ENCODE data around the gene CEP43.

Gene CEP43

GRCh38 chr6:167013946-167014345 is 14.7 kb downstream of the CEP43 start:
- Mint-ChIP-seq H3K27ac (no peak overlapping the region), H3K36me3 (ENCODE audit: low read depth) (peaks cover 75% of the 10 kb centered on the region), H3K4me1 (ENCODE audit: low read depth) (peaks cover 12% of the 10 kb centered on the region), H3K27me3 (no peaks in the 10 kb centered on the region), H3K9me3 (no peaks in the 10 kb centered on the region), H3K4me3 (no peak overlapping the region)
- no peak for DNase-seq

- H3K9me3 Mint-ChIP-seq = no peaks in the 10 kb centered on the region
- H3K27me3 Mint-ChIP-seq = no peaks in the 10 kb centered on the region
- H3K27ac Mint-ChIP-seq = no peak overlapping the region
- no peak for DNase-seq
- H3K4me3 Mint-ChIP-seq = no peak overlapping the region
- H3K36me3 Mint-ChIP-seq (ENCODE audit: low read depth) = peaks cover 76% of the 10 kb centered on the region
- H3K4me1 Mint-ChIP-seq (ENCODE audit: low read depth) = peaks cover 15% of the 10 kb centered on the region
Observed at GRCh38 chr6:167015302-167015701, 16.1 kb downstream of the CEP43 start.

- Mint-ChIP-seq H3K27me3 (no peaks in the 10 kb centered on the region), H3K4me3 (no peak overlapping the region), H3K27ac (no peak overlapping the region), H3K36me3 (ENCODE audit: low read depth) (peaks cover 48% of the 10 kb centered on the region), H3K4me1 (ENCODE audit: low read depth) (peaks cover 10% of the 10 kb centered on the region), H3K9me3 (no peaks in the 10 kb centered on the region)
- DNase-seq = no peak
Observed at GRCh38 chr6:167020206-167020605, 21.0 kb downstream of the CEP43 start.

- peaks cover 14% of the 10 kb centered on the region for H3K4me1 Mint-ChIP-seq (ENCODE audit: low read depth)
- H3K36me3 Mint-ChIP-seq (ENCODE audit: low read depth) = peaks cover 60% of the 10 kb centered on the region
- DNase-seq = no peak
- no peaks in the 10 kb centered on the region for H3K9me3 Mint-ChIP-seq
- H3K27me3 Mint-ChIP-seq = no peaks in the 10 kb centered on the region
- no peak overlapping the region for H3K27ac Mint-ChIP-seq
- no peak overlapping the region for H3K4me3 Mint-ChIP-seq
Observed at GRCh38 chr6:167027308-167027707, 28.1 kb downstream of the CEP43 start.

- H3K36me3 Mint-ChIP-seq (ENCODE audit: low read depth) = peaks cover 64% of the 10 kb centered on the region
- H3K27ac Mint-ChIP-seq = no peak overlapping the region
- no peak for DNase-seq
- peaks cover 14% of the 10 kb centered on the region for H3K4me1 Mint-ChIP-seq (ENCODE audit: low read depth)
- H3K9me3 Mint-ChIP-seq = no peaks in the 10 kb centered on the region
- H3K27me3 Mint-ChIP-seq = no peaks in the 10 kb centered on the region
- no peak overlapping the region for H3K4me3 Mint-ChIP-seq
Observed at GRCh38 chr6:167027772-167028171, 28.6 kb downstream of the CEP43 start.

GRCh38 chr6:167030222-167031072 is 31.2 kb downstream of the CEP43 start:
- H3K4me3 Mint-ChIP-seq = no peak overlapping the region
- no peaks in the 10 kb centered on the region for H3K9me3 Mint-ChIP-seq
- peaks cover 81% of the 10 kb centered on the region for H3K36me3 Mint-ChIP-seq (ENCODE audit: low read depth)
- H3K4me1 Mint-ChIP-seq (ENCODE audit: low read depth) = peaks cover 14% of the 10 kb centered on the region
- no peak for DNase-seq
- no peak overlapping the region for H3K27ac Mint-ChIP-seq
- H3K27me3 Mint-ChIP-seq = no peaks in the 10 kb centered on the region

- H3K27ac Mint-ChIP-seq = peak overlapping the region; percentile 41
- peaks cover 14% of the 10 kb centered on the region for H3K4me1 Mint-ChIP-seq (ENCODE audit: low read depth)
- H3K27me3 Mint-ChIP-seq = no peaks in the 10 kb centered on the region
- no peak overlapping the region for H3K4me3 Mint-ChIP-seq
- no peak for DNase-seq
- H3K36me3 Mint-ChIP-seq (ENCODE audit: low read depth) = peaks cover 89% of the 10 kb centered on the region
- no peaks in the 10 kb centered on the region for H3K9me3 Mint-ChIP-seq
Observed at GRCh38 chr6:167031082-167031709, 32.0 kb downstream of the CEP43 start.

GRCh38 chr6:167034056-167034455 is 34.9 kb downstream of the CEP43 start:
- H3K36me3 Mint-ChIP-seq (ENCODE audit: low read depth) = peaks cover 86% of the 10 kb centered on the region
- DNase-seq = no peak
- H3K9me3 Mint-ChIP-seq = no peaks in the 10 kb centered on the region
- H3K27ac Mint-ChIP-seq = peak overlapping the region; percentile 5
- H3K4me3 Mint-ChIP-seq = no peak overlapping the region
- H3K4me1 Mint-ChIP-seq (ENCODE audit: low read depth) = peaks cover 16% of the 10 kb centered on the region
- H3K27me3 Mint-ChIP-seq = no peaks in the 10 kb centered on the region

- Mint-ChIP-seq H3K9me3 (no peaks in the 10 kb centered on the region), H3K27ac (no peak overlapping the region), H3K4me3 (no peak overlapping the region), H3K36me3 (ENCODE audit: low read depth) (peaks cover 77% of the 10 kb centered on the region), H3K27me3 (no peaks in the 10 kb centered on the region), H3K4me1 (ENCODE audit: low read depth) (peaks cover 17% of the 10 kb centered on the region)
- DNase-seq = no peak
Observed at GRCh38 chr6:167037762-167038161, 38.6 kb downstream of the CEP43 start.

GRCh38 chr6:167044696-167045095 is 45.5 kb downstream of the CEP43 start:
- H3K27ac Mint-ChIP-seq = no peak overlapping the region
- DNase-seq = no peak
- H3K4me3 Mint-ChIP-seq = no peak overlapping the region
- peaks cover 48% of the 10 kb centered on the region for H3K4me1 Mint-ChIP-seq (ENCODE audit: low read depth)
- no peaks in the 10 kb centered on the region for H3K27me3 Mint-ChIP-seq
- H3K36me3 Mint-ChIP-seq (ENCODE audit: low read depth) = peaks cover 32% of the 10 kb centered on the region
- no peaks in the 10 kb centered on the region for H3K9me3 Mint-ChIP-seq

- Mint-ChIP-seq H3K9me3 (no peaks in the 10 kb centered on the region), H3K4me3 (no peak overlapping the region), H3K36me3 (ENCODE audit: low read depth) (peaks cover 21% of the 10 kb centered on the region), H3K4me1 (ENCODE audit: low read depth) (peaks cover 49% of the 10 kb centered on the region), H3K27me3 (no peaks in the 10 kb centered on the region), H3K27ac (no peak overlapping the region)
- DNase-seq = no peak
Observed at GRCh38 chr6:167045828-167046580, 46.8 kb downstream of the CEP43 start.

- Mint-ChIP-seq H3K36me3 (ENCODE audit: low read depth) (peaks cover 15% of the 10 kb centered on the region), H3K27me3 (no peaks in the 10 kb centered on the region), H3K27ac (peak overlapping the region; percentile 80), H3K4me3 (peak overlapping the region; percentile 54), H3K4me1 (ENCODE audit: low read depth) (peaks cover 42% of the 10 kb centered on the region), H3K9me3 (no peaks in the 10 kb centered on the region)
- DNase-seq = no peak
Observed at GRCh38 chr6:167046861-167047495, 47.8 kb downstream of the CEP43 start.

GRCh38 chr6:167047554-167047953 is 48.4 kb downstream of the CEP43 start:
- H3K36me3 Mint-ChIP-seq (ENCODE audit: low read depth) = peaks cover 12% of the 10 kb centered on the region
- H3K27ac Mint-ChIP-seq = peak overlapping the region; percentile 80
- H3K4me1 Mint-ChIP-seq (ENCODE audit: low read depth) = peaks cover 38% of the 10 kb centered on the region
- peak overlapping the region; percentile 54 for H3K4me3 Mint-ChIP-seq
- H3K9me3 Mint-ChIP-seq = no peaks in the 10 kb centered on the region
- peak; percentile 63 for DNase-seq
- H3K27me3 Mint-ChIP-seq = no peaks in the 10 kb centered on the region

Data from activated T-cell treated with anti-CD3 and anti-CD28 coated beads, Interleukin-2, amount 50 U/mL, for 24 hours (primary cell).